ENCODE measurements around the gene PLEKHG4.

Gene PLEKHG4

GRCh38 chr16:67284699-67285646, 5.6 kb downstream of the PLEKHG4 start:
- Histone ChIP-seq H3K4me3 (ENCODE audit: low read depth, low read length) (no peak overlapping the region), H3K27me3 (ENCODE audit: control insufficient read depth, insufficient read depth, low read length) (no peaks in the 10 kb centered on the region), H3K9ac (ENCODE audit: low read depth, low read length) (no peak overlapping the region), H3K9me3 (ENCODE audit: control insufficient read depth, insufficient read depth, low read length) (no peaks in the 10 kb centered on the region), H3K36me3 (ENCODE audit: control insufficient read depth, insufficient read depth, low read length) (peaks cover 6% of the 10 kb centered on the region), H3K4me1 (ENCODE audit: control insufficient read depth, insufficient read depth, low read length) (no peaks in the 10 kb centered on the region)

DNA sequence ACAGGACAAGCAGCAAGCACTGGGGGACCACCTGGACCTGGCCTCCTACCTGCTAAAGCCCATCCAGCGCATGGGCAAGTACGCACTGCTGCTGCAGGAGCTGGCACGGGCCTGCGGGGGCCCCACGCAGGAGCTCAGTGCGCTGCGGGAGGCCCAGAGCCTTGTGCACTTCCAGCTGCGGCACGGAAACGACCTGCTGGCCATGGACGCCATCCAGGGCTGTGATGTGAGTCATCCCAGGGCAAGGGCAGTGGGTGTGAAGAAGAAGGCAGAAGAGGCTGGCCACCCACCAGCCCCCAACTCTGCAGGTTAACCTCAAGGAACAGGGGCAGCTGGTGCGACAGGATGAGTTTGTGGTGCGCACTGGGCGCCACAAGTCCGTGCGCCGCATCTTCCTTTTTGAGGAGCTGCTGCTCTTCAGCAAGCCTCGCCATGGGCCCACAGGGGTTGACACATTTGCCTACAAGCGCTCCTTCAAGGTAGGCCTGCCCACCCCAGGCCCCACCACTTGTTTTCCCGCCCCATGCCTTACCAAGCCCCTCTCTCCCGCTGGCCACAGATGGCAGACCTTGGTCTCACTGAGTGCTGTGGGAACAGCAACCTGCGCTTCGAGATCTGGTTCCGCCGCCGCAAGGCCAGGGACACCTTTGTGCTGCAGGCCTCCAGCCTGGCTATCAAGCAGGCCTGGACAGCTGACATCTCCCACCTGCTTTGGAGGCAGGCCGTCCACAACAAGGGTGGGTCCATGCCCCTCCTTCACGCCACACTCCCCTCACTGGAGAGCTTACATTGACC, 7.3 kb downstream of the PLEKHG4 start:
- Histone ChIP-seq H3K4me1 (ENCODE audit: control insufficient read depth, insufficient read depth, low read length) (no peaks in the 10 kb centered on the region), H3K27me3 (ENCODE audit: control insufficient read depth, insufficient read depth, low read length) (no peaks in the 10 kb centered on the region), H3K36me3 (ENCODE audit: control insufficient read depth, insufficient read depth, low read length) (peaks cover 3% of the 10 kb centered on the region), H3K9ac (ENCODE audit: low read depth, low read length) (no peak overlapping the region), H3K4me3 (ENCODE audit: low read depth, low read length) (no peak overlapping the region), H3K9me3 (ENCODE audit: control insufficient read depth, insufficient read depth, low read length) (no peaks in the 10 kb centered on the region)

DNA sequence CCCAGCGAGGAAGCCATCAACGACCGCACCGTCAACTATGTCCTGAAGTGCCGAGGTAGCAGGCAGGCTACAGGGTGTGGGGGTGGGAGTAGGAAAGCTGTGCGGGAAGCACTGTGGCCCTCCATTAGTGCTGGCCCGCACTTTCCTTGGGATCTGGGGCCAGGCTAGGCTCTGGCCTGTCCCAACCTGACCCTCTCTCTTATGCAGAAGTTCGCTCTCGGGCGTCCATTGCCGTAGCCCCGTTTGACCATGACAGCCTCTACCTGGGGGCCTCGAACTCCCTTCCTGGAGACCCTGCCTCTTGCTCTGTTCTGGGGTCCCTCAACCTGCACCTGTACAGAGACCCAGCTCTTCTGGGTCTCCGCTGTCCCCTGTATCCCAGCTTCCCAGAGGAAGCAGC, 8.6 kb downstream of the PLEKHG4 start:
- H3K36me3 ChIP-seq (ENCODE audit: control insufficient read depth, insufficient read depth, low read length) = peaks cover 3% of the 10 kb centered on the region
- H3K4me3 ChIP-seq (ENCODE audit: low read depth, low read length) = no peak overlapping the region
- no peaks in the 10 kb centered on the region for H3K4me1 ChIP-seq (ENCODE audit: control insufficient read depth, insufficient read depth, low read length)
- no peaks in the 10 kb centered on the region for H3K9me3 ChIP-seq (ENCODE audit: control insufficient read depth, insufficient read depth, low read length)
- H3K27me3 ChIP-seq (ENCODE audit: control insufficient read depth, insufficient read depth, low read length) = no peaks in the 10 kb centered on the region
- no peak overlapping the region for H3K9ac ChIP-seq (ENCODE audit: low read depth, low read length)

DNA sequence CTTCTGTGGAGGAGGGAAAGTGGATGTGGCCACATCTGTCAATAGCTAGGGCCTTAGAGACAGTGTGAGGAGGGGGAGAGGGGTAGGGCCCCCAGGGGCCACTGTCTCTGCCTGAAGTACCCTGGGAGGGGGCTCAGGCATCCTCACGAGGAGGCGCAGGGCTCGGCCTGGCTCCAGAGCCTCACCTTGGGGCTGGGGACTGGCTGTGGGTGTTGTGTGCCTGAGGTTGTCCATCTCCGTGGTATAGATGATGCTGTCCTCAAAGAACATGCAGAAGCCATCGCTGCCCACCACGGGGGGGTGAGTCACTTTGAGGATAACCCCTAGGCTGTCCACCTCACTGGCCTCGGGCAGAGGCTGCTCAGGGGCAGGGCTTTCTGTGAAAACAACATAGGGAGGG, 12.1 kb downstream of the PLEKHG4 start:
- Histone ChIP-seq H3K36me3 (ENCODE audit: control insufficient read depth, insufficient read depth, low read length) (peaks cover 3% of the 10 kb centered on the region), H3K27me3 (ENCODE audit: control insufficient read depth, insufficient read depth, low read length) (no peaks in the 10 kb centered on the region), H3K4me3 (ENCODE audit: low read depth, low read length) (no peak overlapping the region), H3K4me1 (ENCODE audit: control insufficient read depth, insufficient read depth, low read length) (no peaks in the 10 kb centered on the region), H3K9ac (ENCODE audit: low read depth, low read length) (no peak overlapping the region), H3K9me3 (ENCODE audit: control insufficient read depth, insufficient read depth, low read length) (no peaks in the 10 kb centered on the region)

DNA sequence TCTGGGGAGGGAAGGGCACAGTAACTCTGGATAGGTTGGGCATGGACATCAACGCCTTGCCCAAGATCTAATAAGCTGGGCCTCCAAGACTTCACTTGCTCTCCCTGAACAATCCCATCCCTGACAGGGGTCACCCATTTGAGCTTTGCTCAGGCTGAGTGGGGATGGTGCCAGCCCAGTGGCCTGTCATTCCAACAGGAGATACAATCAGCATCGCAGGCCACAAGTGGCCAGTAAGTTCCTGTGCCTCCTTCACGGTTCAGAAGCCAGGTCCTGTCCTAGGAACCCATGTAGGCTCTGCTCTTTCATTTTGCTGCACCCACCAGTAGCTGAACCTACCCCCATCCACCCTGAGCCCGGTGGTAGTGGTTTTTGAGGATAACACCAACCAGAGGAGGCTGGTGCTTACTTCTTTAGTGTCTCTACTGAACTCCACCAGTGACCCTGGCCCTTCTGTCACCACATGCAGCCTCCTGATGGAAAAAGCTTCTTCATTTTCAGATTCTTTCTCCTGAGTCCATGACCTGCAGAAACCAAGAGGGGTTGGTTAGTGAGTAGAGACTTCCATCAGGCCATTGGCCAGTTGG, 14.9 kb downstream of the PLEKHG4 start:
- Histone ChIP-seq H3K27me3 (ENCODE audit: control insufficient read depth, insufficient read depth, low read length) (no peaks in the 10 kb centered on the region), H3K4me1 (ENCODE audit: control insufficient read depth, insufficient read depth, low read length) (no peaks in the 10 kb centered on the region), H3K9me3 (ENCODE audit: control insufficient read depth, insufficient read depth, low read length) (no peaks in the 10 kb centered on the region), H3K4me3 (ENCODE audit: low read depth, low read length) (no peak overlapping the region), H3K36me3 (ENCODE audit: control insufficient read depth, insufficient read depth, low read length) (no peaks in the 10 kb centered on the region), H3K9ac (ENCODE audit: low read depth, low read length) (no peak overlapping the region)

DNA sequence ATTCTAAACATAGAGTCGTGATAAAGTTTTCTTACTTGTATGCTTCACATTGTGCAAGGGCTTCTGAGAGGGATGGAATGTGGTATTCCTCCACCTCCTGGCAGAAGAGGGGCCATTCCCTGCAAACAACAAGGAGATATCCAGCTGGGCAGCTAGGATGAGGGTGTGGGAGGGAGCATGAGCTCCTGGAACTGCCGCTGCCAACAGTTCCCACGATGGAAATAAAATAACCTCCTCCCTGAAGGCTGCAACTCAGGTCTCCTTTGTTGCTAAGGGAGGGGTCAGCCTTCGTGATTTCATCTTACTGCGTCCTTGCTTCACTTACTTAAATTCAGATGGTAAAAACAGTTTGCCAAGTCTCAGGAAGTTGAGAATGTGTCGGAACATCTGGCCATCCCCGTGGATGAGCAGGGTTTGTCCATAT, 15.6 kb downstream of the PLEKHG4 start:
- H3K4me3 ChIP-seq (ENCODE audit: low read depth, low read length) = no peak overlapping the region
- H3K9me3 ChIP-seq (ENCODE audit: control insufficient read depth, insufficient read depth, low read length) = no peaks in the 10 kb centered on the region
- H3K27me3 ChIP-seq (ENCODE audit: control insufficient read depth, insufficient read depth, low read length) = no peaks in the 10 kb centered on the region
- no peaks in the 10 kb centered on the region for H3K4me1 ChIP-seq (ENCODE audit: control insufficient read depth, insufficient read depth, low read length)
- H3K9ac ChIP-seq (ENCODE audit: low read depth, low read length) = no peak overlapping the region
- no peaks in the 10 kb centered on the region for H3K36me3 ChIP-seq (ENCODE audit: control insufficient read depth, insufficient read depth, low read length)

- Histone ChIP-seq H3K4me3 (ENCODE audit: low read depth, low read length) (no peak overlapping the region), H3K9ac (ENCODE audit: low read depth, low read length) (no peak overlapping the region), H3K27me3 (ENCODE audit: control insufficient read depth, insufficient read depth, low read length) (peaks cover 3% of the 10 kb centered on the region), H3K9me3 (ENCODE audit: control insufficient read depth, insufficient read depth, low read length) (no peaks in the 10 kb centered on the region), H3K36me3 (ENCODE audit: control insufficient read depth, insufficient read depth, low read length) (no peaks in the 10 kb centered on the region), H3K4me1 (ENCODE audit: control insufficient read depth, insufficient read depth, low read length) (no peaks in the 10 kb centered on the region)
These were observed 17.1 kb downstream of the PLEKHG4 start for GRCh38 chr16:67296420-67296819.

- Histone ChIP-seq H3K4me3 (ENCODE audit: low read depth, low read length) (no peak overlapping the region), H3K36me3 (ENCODE audit: control insufficient read depth, insufficient read depth, low read length) (no peaks in the 10 kb centered on the region), H3K4me1 (ENCODE audit: control insufficient read depth, insufficient read depth, low read length) (no peaks in the 10 kb centered on the region)
These were observed 18.9 kb downstream of the PLEKHG4 start for GRCh38 chr16:67298277-67298676.

DNA sequence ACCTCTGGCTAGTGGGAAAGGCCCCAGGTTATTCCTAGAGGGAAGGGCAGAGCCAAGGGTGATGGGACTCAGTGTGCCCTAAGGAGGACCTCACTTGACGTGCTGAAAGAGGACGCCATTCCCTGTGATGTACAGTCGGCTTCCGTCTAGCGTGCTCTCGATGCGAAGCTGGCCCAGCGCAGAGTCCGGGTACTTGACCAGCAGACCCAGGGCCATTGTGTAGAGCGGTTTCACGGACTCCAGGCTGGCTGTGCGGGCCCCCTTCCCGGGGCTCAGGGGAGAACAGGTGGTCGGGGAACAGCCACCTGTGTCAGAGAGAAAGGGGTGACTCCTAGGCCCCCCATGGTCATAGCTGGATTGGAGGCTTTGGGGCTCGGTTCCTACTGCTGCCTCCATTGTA, 19.9 kb downstream of the PLEKHG4 start:
- peaks cover 3% of the 10 kb centered on the region for H3K27me3 ChIP-seq (ENCODE audit: control insufficient read depth, insufficient read depth, low read length)
- H3K9ac ChIP-seq (ENCODE audit: low read depth, low read length) = no peak overlapping the region
- no peaks in the 10 kb centered on the region for H3K9me3 ChIP-seq (ENCODE audit: control insufficient read depth, insufficient read depth, low read length)
- no peaks in the 10 kb centered on the region for H3K4me1 ChIP-seq (ENCODE audit: control insufficient read depth, insufficient read depth, low read length)
- H3K36me3 ChIP-seq (ENCODE audit: control insufficient read depth, insufficient read depth, low read length) = no peaks in the 10 kb centered on the region
- no peak overlapping the region for H3K4me3 ChIP-seq (ENCODE audit: low read depth, low read length)

More at GRCh38 chr16:67298277-67298676, 18.9 kb downstream of the PLEKHG4 start:
- H3K9me3 ChIP-seq (ENCODE audit: control insufficient read depth, insufficient read depth, low read length) = no peaks in the 10 kb centered on the region
- peaks cover 3% of the 10 kb centered on the region for H3K27me3 ChIP-seq (ENCODE audit: control insufficient read depth, insufficient read depth, low read length)
- no peak overlapping the region for H3K9ac ChIP-seq (ENCODE audit: low read depth, low read length)

DNA sequence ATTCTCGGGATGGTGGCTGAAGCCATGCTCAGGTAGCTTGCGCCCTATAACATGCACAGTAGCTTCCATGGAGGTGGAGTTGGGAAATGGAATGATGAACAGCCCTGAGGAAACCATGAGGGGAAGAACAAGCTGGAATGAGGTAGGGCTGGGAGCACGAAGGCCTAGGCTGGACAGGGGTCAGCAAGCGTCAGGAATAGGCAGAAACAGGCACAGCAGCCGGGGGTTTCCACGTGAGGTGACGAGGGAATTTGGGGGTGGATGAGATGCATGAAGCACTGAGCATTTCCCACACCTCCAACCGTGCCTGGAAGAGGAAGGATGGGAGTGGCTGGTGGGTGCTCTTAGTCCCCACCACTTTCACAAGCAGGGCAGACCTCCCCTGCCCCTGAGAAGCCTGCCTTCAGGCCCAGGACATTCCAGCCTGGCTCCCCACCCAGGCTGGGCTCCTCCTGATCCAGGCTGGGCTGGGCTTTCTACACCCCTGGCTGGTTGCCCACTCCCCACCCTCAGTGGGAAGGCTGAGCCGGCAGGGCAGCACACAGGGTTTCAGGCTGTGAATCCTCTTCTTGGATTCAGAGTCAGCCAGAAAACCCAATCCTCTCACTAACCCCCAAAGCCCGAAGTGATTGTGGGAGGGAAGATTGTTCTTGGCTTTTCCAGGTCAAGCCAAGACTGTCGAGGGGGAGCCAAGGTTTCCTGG, 21.9 kb downstream of the PLEKHG4 start:
- no peak overlapping the region for H3K4me3 ChIP-seq (ENCODE audit: low read depth, low read length)
- no peaks in the 10 kb centered on the region for H3K4me1 ChIP-seq (ENCODE audit: control insufficient read depth, insufficient read depth, low read length)
- H3K27me3 ChIP-seq (ENCODE audit: control insufficient read depth, insufficient read depth, low read length) = peaks cover 3% of the 10 kb centered on the region
- H3K36me3 ChIP-seq (ENCODE audit: control insufficient read depth, insufficient read depth, low read length) = no peaks in the 10 kb centered on the region
- no peaks in the 10 kb centered on the region for H3K9me3 ChIP-seq (ENCODE audit: control insufficient read depth, insufficient read depth, low read length)
- no peak overlapping the region for H3K9ac ChIP-seq (ENCODE audit: low read depth, low read length)

GRCh38 chr16:67302076-67302475, 22.7 kb downstream of the PLEKHG4 start:
- Histone ChIP-seq H3K4me3 (ENCODE audit: low read depth, low read length) (no peak overlapping the region), H3K9me3 (ENCODE audit: control insufficient read depth, insufficient read depth, low read length) (no peaks in the 10 kb centered on the region), H3K9ac (ENCODE audit: low read depth, low read length) (no peak overlapping the region), H3K36me3 (ENCODE audit: control insufficient read depth, insufficient read depth, low read length) (no peaks in the 10 kb centered on the region), H3K27me3 (ENCODE audit: control insufficient read depth, insufficient read depth, low read length) (peaks cover 3% of the 10 kb centered on the region), H3K4me1 (ENCODE audit: control insufficient read depth, insufficient read depth, low read length) (no peaks in the 10 kb centered on the region)

Measured in iPS-15b (cell line).